ENCODE measurements around the gene MYPN. TPM values are rescaled to one million over a fixed set of nuclear protein-coding genes. Genes with fewer than 3 reads are reported as not detected.

Gene MYPN
- total and polyA plus RNA-seq, 2 donors from 2014 or later, result 0.06 TPM; not detected in 1

DNA sequence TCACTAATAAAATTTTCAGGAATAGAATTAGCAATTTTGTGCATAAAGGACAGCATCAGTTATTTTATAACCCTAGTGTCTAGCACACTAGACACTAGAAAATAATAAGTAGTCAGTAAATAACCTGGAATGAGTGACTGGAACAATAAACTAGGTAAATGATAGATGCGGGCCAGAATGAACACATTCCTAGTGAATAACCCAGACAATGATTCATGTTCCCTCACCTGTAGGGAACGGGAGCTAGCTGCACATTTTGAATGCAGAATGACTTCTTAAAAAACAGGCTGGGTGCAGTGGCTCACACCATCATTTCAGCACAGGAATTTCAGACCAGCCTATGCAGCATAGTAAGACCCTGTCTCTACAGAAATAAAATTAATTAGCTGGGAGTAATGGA lies 125.8 kb downstream of the MYPN start:
- TF ChIP-seq, protein P1, sequence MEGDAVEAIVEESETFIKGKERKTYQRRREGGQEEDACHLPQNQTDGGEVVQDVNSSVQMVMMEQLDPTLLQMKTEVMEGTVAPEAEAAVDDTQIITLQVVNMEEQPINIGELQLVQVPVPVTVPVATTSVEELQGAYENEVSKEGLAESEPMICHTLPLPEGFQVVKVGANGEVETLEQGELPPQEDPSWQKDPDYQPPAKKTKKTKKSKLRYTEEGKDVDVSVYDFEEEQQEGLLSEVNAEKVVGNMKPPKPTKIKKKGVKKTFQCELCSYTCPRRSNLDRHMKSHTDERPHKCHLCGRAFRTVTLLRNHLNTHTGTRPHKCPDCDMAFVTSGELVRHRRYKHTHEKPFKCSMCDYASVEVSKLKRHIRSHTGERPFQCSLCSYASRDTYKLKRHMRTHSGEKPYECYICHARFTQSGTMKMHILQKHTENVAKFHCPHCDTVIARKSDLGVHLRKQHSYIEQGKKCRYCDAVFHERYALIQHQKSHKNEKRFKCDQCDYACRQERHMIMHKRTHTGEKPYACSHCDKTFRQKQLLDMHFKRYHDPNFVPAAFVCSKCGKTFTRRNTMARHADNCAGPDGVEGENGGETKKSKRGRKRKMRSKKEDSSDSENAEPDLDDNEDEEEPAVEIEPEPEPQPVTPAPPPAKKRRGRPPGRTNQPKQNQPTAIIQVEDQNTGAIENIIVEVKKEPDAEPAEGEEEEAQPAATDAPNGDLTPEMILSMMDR (IDR thresholded peaks at IDR 0.05; ENCODE audit: borderline replicate concordance, extremely low read depth, insufficient read depth), result no peak
- H3K9me3 ChIP-seq (ENCODE audit: control insufficient read depth in 2 of 3, insufficient read depth in 1 of 3, low read length in 3 of 3), result no peaks in the 10 kb centered on the region
- no peak for DNase-seq
- H3K27me3 ChIP-seq (ENCODE audit: control insufficient read depth, insufficient read depth, low read length), result no peaks in the 10 kb centered on the region
- H3K27ac ChIP-seq (ENCODE audit: low read depth in 2 of 2, low read length in 2 of 2), result no peak overlapping the region
- intact Hi-C loops (cut with DNase I), result no loop called here
- H3K4me3 ChIP-seq (ENCODE audit: low read length in 3 of 3), result no peak overlapping the region
- no peak overlapping the region for H3K9ac ChIP-seq (ENCODE audit: low read length in 3 of 3)
- H3K4me1 ChIP-seq (ENCODE audit: control insufficient read depth in 2 of 3, insufficient read depth in 2 of 3, low read depth in 1 of 3, low read length in 3 of 3), result peaks cover 0 to 3% (median 0%) of the 10 kb centered on the region in 3 donors
- H3K36me3 ChIP-seq (ENCODE audit: control insufficient read depth in 2 of 3, insufficient read depth in 3 of 3, low read length in 3 of 3), result no peaks in the 10 kb centered on the region
- no peak for FAIRE-seq

DNA sequence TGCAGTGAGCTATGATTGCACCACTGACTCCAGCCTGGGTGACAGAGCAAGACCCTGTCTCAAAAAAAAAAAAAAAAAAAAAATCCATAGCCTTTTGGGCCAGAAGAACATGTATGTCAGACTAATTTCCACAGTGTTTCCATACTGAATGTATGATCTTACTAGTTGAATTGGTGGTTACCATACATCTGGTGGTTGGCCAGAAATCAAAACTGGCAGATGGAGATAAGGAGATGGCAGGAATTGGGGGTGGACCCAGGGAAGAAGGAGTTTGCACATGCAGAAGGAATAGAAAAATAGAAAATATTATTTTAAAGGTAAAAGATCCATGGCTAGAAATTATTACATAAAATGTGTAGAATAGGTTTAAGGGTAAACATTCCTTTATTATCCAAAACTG lies 126.3 kb downstream of the MYPN start:
- Histone ChIP-seq H3K9me3 (ENCODE audit: control insufficient read depth in 2 of 3, insufficient read depth in 1 of 3, low read length in 3 of 3) (no peaks in the 10 kb centered on the region), H3K9ac (ENCODE audit: low read length in 3 of 3) (no peak overlapping the region), H3K36me3 (ENCODE audit: control insufficient read depth in 2 of 3, insufficient read depth in 3 of 3, low read length in 3 of 3) (no peaks in the 10 kb centered on the region), H3K4me3 (ENCODE audit: low read length in 3 of 3) (no peak overlapping the region), H3K27ac (ENCODE audit: low read depth in 2 of 2, low read length in 2 of 2) (no peak overlapping the region), H3K4me1 (ENCODE audit: control insufficient read depth in 2 of 3, insufficient read depth in 2 of 3, low read depth in 1 of 3, low read length in 3 of 3) (peaks cover 0 to 3% (median 0%) of the 10 kb centered on the region in 3 donors), H3K27me3 (ENCODE audit: control insufficient read depth, insufficient read depth, low read length) (no peaks in the 10 kb centered on the region)
- FAIRE-seq (no peak), DNase-seq (no peak)
- TF ChIP-seq, protein P1 (IDR thresholded peaks at IDR 0.05; ENCODE audit: borderline replicate concordance, extremely low read depth, insufficient read depth), result no peak
- intact Hi-C loops (cut with DNase I), result no loop called here

DNA sequence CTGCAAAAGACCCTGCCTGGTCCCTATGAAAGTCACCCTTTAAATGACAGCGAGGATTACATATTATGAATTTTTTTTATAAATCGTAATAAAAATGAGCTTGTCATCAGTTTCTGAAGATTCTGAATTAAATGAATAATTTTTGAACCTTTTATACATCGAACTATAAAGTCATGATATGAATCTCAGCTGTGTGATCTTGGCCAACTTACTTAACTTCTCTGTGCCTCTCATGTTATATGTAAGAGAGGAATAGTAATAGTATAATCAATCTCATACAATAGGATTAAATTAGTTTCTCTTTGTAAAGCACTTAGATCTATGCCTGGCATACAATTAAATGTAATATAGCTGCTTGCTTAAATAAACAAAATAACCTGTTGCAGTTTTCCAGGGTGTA lies 127.9 kb downstream of the MYPN start:
- Histone ChIP-seq H3K4me1 (ENCODE audit: control insufficient read depth in 2 of 3, insufficient read depth in 2 of 3, low read depth in 1 of 3, low read length in 3 of 3) (no peaks in the 10 kb centered on the region), H3K4me3 (ENCODE audit: low read length in 3 of 3) (no peak overlapping the region)
- intact Hi-C loops (cut with DNase I), result no loop called here

More for the DNA sequence above, 127.9 kb downstream of the MYPN start:
- no peaks in the 10 kb centered on the region for H3K9me3 ChIP-seq (ENCODE audit: control insufficient read depth in 2 of 3, insufficient read depth in 1 of 3, low read length in 3 of 3)
- no peaks in the 10 kb centered on the region for H3K36me3 ChIP-seq (ENCODE audit: control insufficient read depth in 2 of 3, insufficient read depth in 3 of 3, low read length in 3 of 3)
- TF ChIP-seq, protein P1 (IDR thresholded peaks at IDR 0.05; ENCODE audit: borderline replicate concordance, extremely low read depth, insufficient read depth), result no peak
- no peaks in the 10 kb centered on the region for H3K27me3 ChIP-seq (ENCODE audit: control insufficient read depth, insufficient read depth, low read length)
- FAIRE-seq (no peak), DNase-seq (no peak)
- no peak overlapping the region for H3K9ac ChIP-seq (ENCODE audit: low read length in 3 of 3)
- H3K27ac ChIP-seq (ENCODE audit: low read depth in 2 of 2, low read length in 2 of 2), result no peak overlapping the region

Measured in kidney (tissue), 14 donors.